ENCODE data around the gene IDS. TPM values are rescaled to one million over a fixed set of nuclear protein-coding genes. Genes with fewer than 3 reads are reported as not detected.

Gene IDS
- total and polyA plus RNA-seq, 2 donors (not counting 1 experiment from before 2014, with no cell fraction given) = 36.2 to 65.0 TPM

GRCh38 chrX:149518236-149518635, 13.1 kb upstream of the IDS start:
- Histone ChIP-seq H2AFZ (ENCODE audit: low read length) (no peak overlapping the region), H3K9me3 (ENCODE audit: control insufficient read depth, insufficient read depth, low read depth, low read length) (no peaks in the 10 kb centered on the region), H3K4me2 (ENCODE audit: extremely low read depth, insufficient read depth, low read length) (no peak overlapping the region), H3K27me3 (ENCODE audit: control insufficient read depth, insufficient read depth, low read length) (no peaks in the 10 kb centered on the region), H3K4me3 (replicated peaks in 1 of 4; ENCODE audit: control extremely low read depth in 1 of 4, insufficient read depth in 1 of 4, low read depth in 3 of 4, low read length in 4 of 4) (no peak overlapping the region), H3K9ac (ENCODE audit: insufficient read depth, low read length) (no peak overlapping the region), H3K36me3 (ENCODE audit: control insufficient read depth, insufficient read depth, low read length) (no peaks in the 10 kb centered on the region), H3K27ac (ENCODE audit: insufficient read depth, low read length) (no peak overlapping the region), H3K4me1 (ENCODE audit: control insufficient read depth, extremely low read depth, insufficient read depth, low read length) (no peaks in the 10 kb centered on the region), H4K20me1 (ENCODE audit: control insufficient read depth, extremely low read depth, insufficient read depth, low read length) (no peaks in the 10 kb centered on the region), H3K79me2 (ENCODE audit: control insufficient read depth, insufficient read depth, low read length) (no peaks in the 10 kb centered on the region)
- no peak for TF ChIP-seq CTCF (conservative IDR thresholded peaks at IDR 0.05 in 1 of 2, IDR thresholded peaks at IDR 0.05 in 1 of 2; ENCODE audit: low read depth in 1 of 2, low read length in 2 of 2)
- TF ChIP-seq EZH2 (IDR thresholded peaks at IDR 0.05; ENCODE audit: low read length, missing control alignments) = no peak
- no peak for DNase-seq (ENCODE audit: low read depth in 2 of 2)

- no peak for TF ChIP-seq CTCF (conservative IDR thresholded peaks at IDR 0.05 in 1 of 2, IDR thresholded peaks at IDR 0.05 in 1 of 2; ENCODE audit: low read depth in 1 of 2, low read length in 2 of 2)
- no peak for TF ChIP-seq EZH2 (IDR thresholded peaks at IDR 0.05; ENCODE audit: low read length, missing control alignments)
- Histone ChIP-seq H3K4me2 (ENCODE audit: extremely low read depth, insufficient read depth, low read length) (no peak overlapping the region), H4K20me1 (ENCODE audit: control insufficient read depth, extremely low read depth, insufficient read depth, low read length) (no peaks in the 10 kb centered on the region), H2AFZ (ENCODE audit: low read length) (no peak overlapping the region), H3K9ac (ENCODE audit: insufficient read depth, low read length) (no peak overlapping the region), H3K4me1 (ENCODE audit: control insufficient read depth, extremely low read depth, insufficient read depth, low read length) (no peaks in the 10 kb centered on the region), H3K27ac (ENCODE audit: insufficient read depth, low read length) (no peak overlapping the region), H3K36me3 (ENCODE audit: control insufficient read depth, insufficient read depth, low read length) (no peaks in the 10 kb centered on the region), H3K27me3 (ENCODE audit: control insufficient read depth, insufficient read depth, low read length) (no peaks in the 10 kb centered on the region), H3K9me3 (ENCODE audit: control insufficient read depth, insufficient read depth, low read depth, low read length) (no peaks in the 10 kb centered on the region), H3K4me3 (replicated peaks in 1 of 4; ENCODE audit: control extremely low read depth in 1 of 4, insufficient read depth in 1 of 4, low read depth in 3 of 4, low read length in 4 of 4) (no peak overlapping the region), H3K79me2 (ENCODE audit: control insufficient read depth, insufficient read depth, low read length) (no peaks in the 10 kb centered on the region)
- DNase-seq (ENCODE audit: low read depth in 2 of 2) = no peak
Measured at GRCh38 chrX:149517308-149517707, 12.2 kb upstream of the IDS start.

- no peak overlapping the region for H3K9ac ChIP-seq (ENCODE audit: insufficient read depth, low read length)
- no peak overlapping the region for H3K4me3 ChIP-seq (replicated peaks in 1 of 4; ENCODE audit: control extremely low read depth in 1 of 4, insufficient read depth in 1 of 4, low read depth in 3 of 4, low read length in 4 of 4)
- TF ChIP-seq CTCF (conservative IDR thresholded peaks at IDR 0.05 in 1 of 2, IDR thresholded peaks at IDR 0.05 in 1 of 2; ENCODE audit: low read depth in 1 of 2, low read length in 2 of 2) = no peak
- no peak for TF ChIP-seq EZH2 (IDR thresholded peaks at IDR 0.05; ENCODE audit: low read length, missing control alignments)
- no peaks in the 10 kb centered on the region for H3K79me2 ChIP-seq (ENCODE audit: control insufficient read depth, insufficient read depth, low read length)
- H3K4me1 ChIP-seq (ENCODE audit: control insufficient read depth, extremely low read depth, insufficient read depth, low read length) = no peaks in the 10 kb centered on the region
- DNase-seq (ENCODE audit: low read depth in 2 of 2) = no peak
- H3K9me3 ChIP-seq (ENCODE audit: control insufficient read depth, insufficient read depth, low read depth, low read length) = no peaks in the 10 kb centered on the region
- H3K27ac ChIP-seq (ENCODE audit: insufficient read depth, low read length) = no peak overlapping the region
- no peak overlapping the region for H2AFZ ChIP-seq (ENCODE audit: low read length)
- no peaks in the 10 kb centered on the region for H3K36me3 ChIP-seq (ENCODE audit: control insufficient read depth, insufficient read depth, low read length)
- no peak overlapping the region for H3K4me2 ChIP-seq (ENCODE audit: extremely low read depth, insufficient read depth, low read length)
- H3K27me3 ChIP-seq (ENCODE audit: control insufficient read depth, insufficient read depth, low read length) = no peaks in the 10 kb centered on the region
- H4K20me1 ChIP-seq (ENCODE audit: control insufficient read depth, extremely low read depth, insufficient read depth, low read length) = no peaks in the 10 kb centered on the region
Measured at GRCh38 chrX:149516604-149517003, 11.5 kb upstream of the IDS start.
